Measurements from ENCODE around the gene RPL7A. TPM values are rescaled to one million over a fixed set of nuclear protein-coding genes. Genes with fewer than 3 reads are reported as not detected.

The RPL7A gene
- total RNA-seq = 1,653 and 2,260 TPM in 2 replicates

GRCh38 chr9:133347985-133348717, at the start of gene RPL7A, which contains the start of gene MED22:
Gene RPL7A (plus strand): TSS chr9:133348218. CDS start chr9:133348244, 26 bp downstream.
Gene MED22 (minus strand): TSS chr9:133348131. CDS start chr9:133346662, 1,469 bp downstream.

GRCh38 chr9:133335924-133336811, 11.8 kb upstream of the RPL7A start, which contains the start of gene SURF6:
Gene SURF6 (minus strand): TSS chr9:133336188. CDS start chr9:133336132, 56 bp downstream.

GRCh38 chr9:133356391-133357091, 8.5 kb downstream of the RPL7A start, which contains the start of the genes SURF1 and SURF2:
Gene SURF1 (minus strand): TSS chr9:133356487. CDS start chr9:133356453, 34 bp downstream.
Gene SURF2 (plus strand): TSS chr9:133356550. CDS start chr9:133356593, 43 bp downstream.

GRCh38 chr9:133375724-133376654, 28.0 kb downstream of the RPL7A start, which contains the start of the genes STKLD1 and SURF4:
Gene STKLD1 (plus strand): TSS chr9:133376366. CDS start chr9:133376474, 108 bp downstream.
Gene SURF4 (minus strand): TSS chr9:133376060. CDS start chr9:133375969, 91 bp downstream.

Other genes starting within 250 kb of the RPL7A start
- gene RALGDS, start 227.0 kb upstream of the RPL7A start, total RNA-seq = 32.4 and 72.4 TPM in 2 replicates
- 0.32 and 40.5 TPM in 2 replicates for gene GBGT1, start 184.3 kb upstream of the RPL7A start, total RNA-seq
- not detected in 2 replicates for gene OBP2B, start 139.0 kb upstream of the RPL7A start, total RNA-seq
- gene ABO, start 73.0 kb upstream of the RPL7A start, total RNA-seq = 0.16 TPM in 1 of 2 replicates, not detected in the other
- 5.7 and 18.4 TPM in 2 replicates for gene SURF6, start 12.0 kb upstream of the RPL7A start, total RNA-seq
- 9.4 and 39.6 TPM in 2 replicates for gene MED22, start 87 bp upstream of the RPL7A start, total RNA-seq
- gene SURF1, start 8.3 kb downstream of the RPL7A start, total RNA-seq = 14.9 and 17.1 TPM in 2 replicates
- 10.4 and 12.6 TPM in 2 replicates for gene SURF2, start 8.3 kb downstream of the RPL7A start, total RNA-seq
- 233 and 341 TPM in 2 replicates for gene SURF4, start 27.8 kb downstream of the RPL7A start, total RNA-seq
- 0.25 and 0.49 TPM in 2 replicates for gene STKLD1, start 28.1 kb downstream of the RPL7A start, total RNA-seq
- 14.6 and 23.6 TPM in 2 replicates for gene REXO4, start 69.8 kb downstream of the RPL7A start, total RNA-seq
- gene ADAMTS13, start 74.1 kb downstream of the RPL7A start, total RNA-seq = 0.49 and 3.0 TPM in 2 replicates
- gene CACFD1, start 111.8 kb downstream of the RPL7A start, total RNA-seq = 4.7 and 30.5 TPM in 2 replicates
- 30.0 and 40.0 TPM in 2 replicates for gene SLC2A6, start 130.9 kb downstream of the RPL7A start, total RNA-seq
- gene MYMK, start 176.7 kb downstream of the RPL7A start, total RNA-seq = not detected in 2 replicates
- under 0.01 TPM in 2 replicates for gene ADAMTSL2, start 186.5 kb downstream of the RPL7A start, total RNA-seq